Kasumi-1 (cell line): Measurements from ENCODE around the gene NDRG2.
A peak's percentile ranks its signal among the peaks of the same experiment; 100 is the strongest.
"Not testable (repeated sequence)": the region's sequence is repeated elsewhere in the genome, so short reads cannot be mapped to it uniquely, and the experiment has no call there.

Experiments
- DNase-seq, 2 experiments: peaks; one replicate each; lab custom pipeline; 2025; lab: John Stamatoyannopoulos, UW

Gene NDRG2

DNA sequence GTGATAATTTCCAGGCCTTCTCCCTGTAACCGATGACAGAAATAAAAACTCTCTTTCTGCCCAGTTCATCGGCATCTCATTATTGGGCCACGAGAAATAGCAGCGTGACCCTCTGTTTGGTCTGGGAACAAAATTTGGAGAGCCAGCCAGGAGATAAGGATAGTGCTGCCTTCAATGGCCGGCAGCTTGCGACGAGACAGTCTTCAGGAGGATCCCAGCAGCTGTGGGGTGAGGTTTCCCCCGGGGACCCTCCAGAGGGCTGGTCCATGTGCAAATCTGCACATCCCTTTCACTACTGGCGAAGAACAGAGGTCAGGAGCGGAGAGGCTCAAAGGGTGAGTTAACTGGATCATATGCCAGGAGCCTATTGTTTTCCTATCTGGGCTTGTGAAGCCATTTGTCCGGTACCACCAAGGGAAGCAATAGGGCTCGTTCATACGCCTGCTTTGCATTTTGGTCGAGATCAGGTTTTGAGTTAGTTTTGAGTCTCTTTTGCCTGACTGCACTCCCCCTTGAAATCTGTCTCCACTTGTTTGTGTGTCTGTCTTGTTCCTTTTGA lies 21.0 kb downstream of the NDRG2 start:
- DNase-seq, result no peak

DNA sequence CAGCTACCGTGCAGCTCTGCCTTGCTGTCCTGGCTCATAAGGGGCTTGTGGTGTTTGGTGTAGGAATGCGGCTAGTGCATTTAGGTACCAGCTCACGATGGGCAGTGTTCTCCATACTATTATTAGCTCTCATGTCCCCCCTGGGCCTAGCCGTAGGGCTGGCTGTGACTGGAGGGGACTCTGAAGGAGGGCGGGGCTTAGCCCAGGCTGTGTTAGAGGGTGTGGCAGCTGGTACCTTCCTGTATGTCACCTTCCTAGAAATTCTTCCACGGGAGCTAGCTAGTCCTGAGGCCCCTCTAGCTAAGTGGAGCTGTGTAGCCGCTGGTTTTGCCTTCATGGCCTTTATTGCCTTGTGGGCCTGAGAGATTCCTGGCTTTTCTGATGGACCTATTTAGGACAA lies 23.6 kb downstream of the NDRG2 start:
- DNase-seq, result no peak

- DNase-seq, result no peak
Measured at GRCh38 chr14:20999591-20999990, 25.3 kb downstream of the NDRG2 start.

DNA sequence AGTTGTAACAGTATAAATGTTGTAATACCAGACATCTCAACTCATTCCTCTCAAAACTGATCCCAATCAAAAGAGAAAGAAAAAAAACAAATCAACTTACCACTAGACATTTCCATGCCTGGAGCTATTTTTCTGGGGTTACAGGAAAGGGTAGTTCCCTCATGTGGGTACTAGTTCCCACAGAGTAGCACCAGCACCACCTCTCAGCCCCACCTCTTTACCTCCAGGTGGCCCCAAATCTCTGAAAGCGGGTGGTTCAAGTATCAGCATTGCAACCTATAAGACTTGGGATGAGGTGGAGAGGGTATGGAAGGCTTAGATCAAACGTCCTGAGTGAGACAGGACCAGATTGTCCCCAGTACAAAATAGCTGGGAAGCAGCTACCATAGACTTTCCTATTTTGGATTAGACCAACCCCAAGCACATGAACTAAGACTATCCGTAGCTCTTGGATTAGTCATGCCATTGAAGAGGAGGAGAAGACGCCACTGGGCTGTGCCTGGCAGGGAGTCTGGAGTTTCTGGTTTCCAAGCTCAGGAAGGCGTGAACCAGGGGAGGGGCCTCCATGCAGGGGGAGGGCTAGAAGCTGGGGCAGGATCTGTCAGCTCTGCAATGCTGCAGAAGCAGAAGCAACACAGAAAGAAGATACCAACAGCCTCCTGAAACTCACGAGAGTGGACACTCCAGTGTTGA lies 26.0 kb downstream of the NDRG2 start, which contains the start of gene SLC39A2:
TSS of gene SLC39A2 (plus strand) at position 620 of the 693 bp plus-strand sequence. CDS start 154 bp downstream, outside the sequence.
- DNase-seq, result peak in 1 of 2 experiments; percentile 18

- DNase-seq, result no peak
Measured at GRCh38 chr14:20998139-20998538, 26.7 kb downstream of the NDRG2 start.

DNA sequence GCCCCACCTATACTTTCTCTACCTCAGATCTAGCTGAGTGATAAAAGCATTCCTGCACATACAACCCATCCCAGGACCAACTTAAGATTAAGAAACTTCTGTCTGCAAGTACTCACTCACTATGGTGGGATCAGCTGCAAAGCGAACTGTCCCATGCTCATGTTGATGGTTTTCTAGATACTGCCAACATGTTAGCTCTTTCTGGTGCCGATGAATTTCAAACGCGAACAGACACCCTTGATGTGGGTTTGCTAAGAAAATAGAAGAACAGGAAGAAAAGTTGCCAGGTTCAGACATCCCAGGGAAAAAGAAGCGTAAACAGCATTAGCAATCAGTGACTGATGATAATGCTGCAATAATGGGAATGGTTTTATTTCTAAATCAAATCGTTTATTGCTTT lies 27.3 kb downstream of the NDRG2 start:
- no peak for DNase-seq

DNA sequence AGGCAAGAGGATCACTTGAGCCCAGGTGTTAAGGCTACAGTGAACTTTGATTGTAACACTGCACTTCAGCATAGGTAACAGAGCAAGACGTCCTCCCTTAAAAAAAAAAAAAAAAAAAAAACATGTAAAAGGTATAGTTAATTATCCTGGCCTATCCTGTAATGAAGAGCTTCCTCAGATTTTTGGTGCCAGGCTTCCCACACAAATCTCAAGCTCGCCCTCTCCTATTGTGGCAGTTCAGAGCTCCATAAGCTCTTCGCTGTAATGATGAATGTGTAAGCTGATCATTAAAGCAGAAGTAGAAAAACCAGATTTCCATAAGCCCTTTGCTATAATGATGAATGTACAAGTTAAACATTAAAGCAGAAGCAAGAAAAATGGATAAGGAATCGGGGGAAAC lies 27.7 kb downstream of the NDRG2 start:
- no peak for DNase-seq

- no peak for DNase-seq
Measured at GRCh38 chr14:20996521-20996920, 28.3 kb downstream of the NDRG2 start.

DNA sequence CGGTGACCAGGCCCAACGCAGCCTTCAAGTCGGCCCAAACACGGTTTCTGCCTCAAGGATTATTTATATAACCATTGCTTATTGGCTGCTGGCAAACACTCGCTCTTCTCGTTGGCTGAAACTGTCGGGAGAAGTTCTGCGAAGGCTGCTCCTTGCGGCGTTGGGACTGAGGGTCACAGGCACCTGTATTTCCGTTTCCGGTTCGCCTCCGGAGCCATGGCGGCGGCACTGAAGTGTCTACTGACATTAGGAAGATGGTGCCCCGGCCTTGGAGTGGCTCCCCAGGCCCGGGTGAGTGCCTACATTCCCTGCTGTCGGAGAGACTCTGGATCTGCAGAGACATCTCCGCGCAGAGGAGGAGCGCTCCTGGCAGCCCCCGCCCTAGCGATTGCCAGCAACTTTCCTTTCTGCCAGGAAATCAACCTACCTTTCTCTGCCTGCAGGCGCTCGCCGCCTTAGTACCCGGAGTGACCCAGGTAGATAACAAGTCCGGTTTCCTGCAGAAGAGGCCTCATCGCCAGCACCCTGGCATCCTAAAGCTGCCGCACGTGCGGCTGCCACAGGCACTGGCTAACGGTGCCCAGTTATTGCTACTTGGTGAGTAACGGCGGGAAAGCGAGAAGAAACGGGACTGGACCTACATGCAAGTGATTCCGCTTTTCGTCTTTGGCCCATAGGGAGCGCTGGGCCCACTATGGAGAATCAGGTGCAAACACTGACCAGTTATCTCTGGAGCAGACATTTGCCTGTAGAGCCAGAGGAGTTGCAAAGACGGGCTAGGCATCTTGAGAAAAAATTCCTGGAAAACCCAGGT lies 34.9 kb downstream of the NDRG2 start, which contains the start of gene METTL17:
TSS of gene METTL17 (plus strand) at position 194 of the 814 bp plus-strand sequence. CDS start at position 217, 23 bp downstream.
- peak; percentile 94 to 97 for DNase-seq

DNA sequence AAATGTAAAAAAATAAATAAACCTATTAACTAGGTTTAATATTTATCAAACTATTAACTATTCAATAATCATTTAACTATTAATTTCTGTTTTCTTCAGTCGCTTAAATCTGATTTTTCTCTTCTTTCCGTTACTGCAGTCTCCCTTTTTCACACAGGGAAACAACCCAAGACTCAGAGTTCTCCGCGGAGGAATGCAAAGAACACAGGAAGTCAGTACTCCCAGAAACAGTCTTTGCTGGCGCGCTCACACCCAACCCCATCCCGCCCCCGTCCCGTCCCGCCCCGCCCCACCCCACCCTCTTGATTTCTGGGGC lies 35.4 kb downstream of the NDRG2 start:
- DNase-seq, result no peak

GRCh38 chr14:20988717-20989470 lies 36.0 kb downstream of the NDRG2 start:
- no peak for DNase-seq

DNA sequence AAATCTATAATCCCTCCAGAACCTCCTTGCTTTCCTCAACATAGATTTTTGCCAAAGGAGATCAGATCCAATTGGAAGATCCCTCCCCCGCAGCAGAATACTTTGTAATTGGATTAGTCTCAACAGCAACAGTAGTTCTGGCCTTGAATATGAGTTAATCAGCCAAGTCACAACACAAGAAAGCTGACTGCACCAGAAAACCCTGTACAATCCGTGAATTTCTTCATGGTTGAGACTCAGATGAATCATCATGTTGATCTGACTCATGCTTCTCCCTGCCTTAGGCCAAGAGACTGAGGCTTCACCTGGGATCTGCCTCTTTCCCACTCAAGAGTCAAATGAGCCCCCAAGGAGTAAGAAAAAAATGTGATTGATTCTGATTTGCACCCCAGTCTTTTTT lies 38.0 kb downstream of the NDRG2 start:
- DNase-seq, result no peak

DNA sequence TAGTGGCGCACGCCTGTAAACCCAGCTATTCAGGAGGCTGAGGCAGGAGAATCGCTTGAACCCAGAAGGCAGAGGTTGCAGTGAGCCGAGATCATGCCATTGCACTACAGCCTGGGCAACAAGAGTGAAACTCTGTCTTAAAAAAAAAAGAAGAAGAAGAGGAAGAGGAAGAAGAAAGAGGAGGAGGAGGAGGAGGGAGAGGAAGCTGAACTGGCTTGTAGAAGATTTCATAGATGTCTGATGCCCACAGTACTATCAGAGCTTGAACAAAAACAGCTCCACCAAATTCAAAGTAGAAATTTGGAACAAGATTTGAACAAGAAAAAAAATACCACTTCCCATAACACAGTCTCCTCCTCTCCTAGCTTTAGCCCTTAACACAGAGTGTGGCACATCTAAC lies 39.2 kb downstream of the NDRG2 start:
- not testable (repeated sequence) for DNase-seq

DNA sequence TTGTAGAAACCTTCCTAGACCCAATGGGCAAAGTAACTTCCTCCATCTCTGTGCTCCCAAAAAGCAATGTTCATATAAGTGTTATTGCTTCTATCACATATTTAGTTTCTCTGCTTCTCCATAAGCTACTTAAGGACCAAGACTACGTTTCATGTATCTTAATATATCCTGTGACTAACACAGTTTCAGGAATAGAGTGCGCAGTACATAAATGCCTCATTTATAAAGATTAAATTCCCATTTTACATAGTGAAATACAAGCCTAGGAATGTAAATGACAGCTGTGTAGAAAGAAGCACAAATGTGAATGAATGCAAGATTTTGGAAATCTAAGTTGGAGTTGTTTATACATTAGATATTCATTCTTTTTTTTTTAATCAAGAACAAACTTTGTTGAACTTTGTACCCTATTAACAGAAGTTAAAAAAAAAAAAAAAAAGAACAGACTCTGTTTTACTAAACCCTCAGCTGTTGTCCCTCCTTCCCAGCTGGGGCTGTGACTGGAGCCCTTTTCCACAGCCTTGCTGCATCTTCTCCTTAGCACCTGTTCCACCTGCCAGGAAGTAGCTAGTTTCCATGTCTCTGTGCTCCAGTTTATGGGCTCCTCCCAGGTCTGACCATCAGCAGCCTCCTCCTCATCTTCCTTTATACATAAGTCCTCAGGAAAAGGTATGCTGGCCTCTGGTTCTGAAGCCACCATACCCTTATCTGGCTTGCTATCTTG lies 42.1 kb downstream of the NDRG2 start:
- DNase-seq, result no peak

GRCh38 chr14:20980906-20981305 lies 44.0 kb downstream of the NDRG2 start:
- DNase-seq, result no peak

- no peak for DNase-seq
Measured at GRCh38 chr14:20978687-20979086, 46.2 kb downstream of the NDRG2 start.

DNA sequence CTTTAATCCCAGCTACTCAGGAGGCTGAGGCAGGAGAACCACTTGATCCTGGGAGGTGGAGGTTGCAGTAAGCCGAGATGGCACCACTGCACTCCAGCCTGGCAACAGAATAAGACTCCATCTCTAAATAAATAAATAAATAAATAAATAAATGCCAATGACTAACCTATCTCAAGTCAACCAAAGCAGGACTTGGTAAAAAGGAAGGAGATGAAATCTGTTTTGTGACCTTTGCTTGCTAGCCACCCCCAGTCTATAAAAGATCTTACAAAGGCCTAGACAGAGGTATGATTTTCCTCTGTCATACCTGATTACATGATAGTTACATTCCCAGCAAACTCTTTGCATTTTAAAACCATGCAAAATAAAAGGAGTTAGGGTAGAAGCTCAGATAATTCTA lies 48.6 kb downstream of the NDRG2 start:
- no peak for DNase-seq

GRCh38 chr14:20973501-20973900 lies 51.4 kb downstream of the NDRG2 start:
- DNase-seq, result no peak

DNA sequence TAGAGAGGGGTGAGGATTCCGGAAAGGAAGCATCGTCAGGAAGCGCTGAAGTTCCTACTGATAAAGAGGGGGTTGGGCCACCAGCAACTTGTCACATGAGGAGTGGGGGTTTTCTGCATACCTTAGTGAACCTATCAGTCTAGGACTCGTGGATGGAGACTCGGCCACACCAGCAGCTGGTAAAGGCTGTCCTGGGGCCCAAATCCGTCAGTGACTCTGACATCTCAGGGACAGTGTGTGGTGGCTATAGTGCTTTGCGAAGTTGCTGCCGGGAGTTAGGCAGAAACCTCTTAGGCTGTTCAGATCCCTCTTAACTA lies 53.2 kb downstream of the NDRG2 start:
- DNase-seq, result no peak

DNA sequence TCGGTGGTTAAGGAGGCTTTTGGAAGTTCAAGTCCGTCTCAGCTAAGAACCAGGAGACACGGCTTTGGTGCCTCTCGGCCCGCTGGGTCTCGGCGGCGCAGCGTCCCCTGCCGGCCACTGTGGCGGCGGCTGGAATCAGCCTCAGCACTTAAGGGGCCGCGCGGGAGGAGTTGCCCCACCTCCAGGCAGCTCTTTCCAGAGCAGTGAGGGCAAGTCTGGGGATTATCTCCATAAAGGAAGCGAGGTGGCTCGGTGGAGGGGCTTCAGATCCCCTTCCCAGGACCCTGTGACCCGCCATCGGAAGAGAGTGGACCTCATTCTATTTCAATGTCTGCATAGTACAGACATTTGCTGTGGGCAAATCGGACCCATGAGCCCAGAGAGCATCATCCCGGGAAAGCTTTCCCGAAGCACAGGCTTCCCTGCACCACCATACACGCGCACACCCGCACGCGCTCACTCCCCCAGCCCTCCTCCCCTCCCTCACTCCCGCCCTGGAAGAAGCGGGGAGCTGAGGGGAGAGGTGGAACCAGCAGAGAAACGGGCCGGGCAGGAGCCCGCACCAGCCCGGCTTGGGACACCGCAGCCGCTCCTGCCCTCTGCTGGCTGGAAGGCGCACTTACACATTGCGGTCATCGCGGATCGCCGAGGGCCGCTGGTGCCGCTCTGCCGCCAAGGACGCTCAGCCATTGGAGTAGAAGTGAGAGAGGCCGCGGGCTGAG lies 53.7 kb downstream of the NDRG2 start:
- DNase-seq, result peak; percentile 70 to 83

DNA sequence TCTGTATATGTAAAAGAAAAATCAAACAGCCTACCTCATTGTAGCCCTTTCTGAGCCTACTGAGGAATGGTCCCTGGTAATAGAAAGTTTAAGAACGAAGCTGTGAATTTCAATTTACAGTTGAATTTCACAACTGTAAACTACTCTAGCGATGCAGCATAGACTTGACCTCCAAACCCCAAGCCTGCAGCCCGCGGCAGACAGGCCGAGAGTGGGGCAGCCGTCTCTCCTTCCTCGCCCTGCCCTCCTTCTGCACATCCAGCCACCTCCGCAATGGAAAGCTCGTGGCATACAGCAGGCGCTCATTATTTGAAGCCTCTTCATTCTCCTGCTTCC lies 54.2 kb downstream of the NDRG2 start:
- DNase-seq, result no peak
